Measurements from ENCODE around the gene PLA2G1B. TPM values are rescaled to one million over a fixed set of nuclear protein-coding genes. Genes with fewer than 3 reads are reported as not detected.

PLA2G1B gene
- total RNA-seq, 1 donor from 2014 or later = not detected

GRCh38 chr12:120357104-120357503 lies 29.5 kb upstream of the PLA2G1B start:
- H3K36me3 ChIP-seq = no peaks in the 10 kb centered on the region
- intact Hi-C loops (cut with DNase I) = loop anchor here (5.0 kb wide), 1 partner anchor 70 kb away; no protein-coding TSS in a partner anchor
- H3K27me3 ChIP-seq = no peaks in the 10 kb centered on the region
- no peak for DNase-seq (ENCODE audit: extremely low spot score in 2 of 2)
- H3K9me3 ChIP-seq = no peaks in the 10 kb centered on the region
- H3K4me1 ChIP-seq = peaks cover 10% of the 10 kb centered on the region
- TF ChIP-seq POLR2AphosphoS5 (IDR thresholded peaks at IDR 0.05; ENCODE audit: insufficient read depth in 1 of 2, low read depth in 1 of 2) (no peak), CTCF (IDR thresholded peaks at IDR 0.05) (no peak), POLR2A (IDR thresholded peaks at IDR 0.05) (no peak)
- H3K4me3 ChIP-seq = no peak overlapping the region
- H3K27ac ChIP-seq = no peak overlapping the region

- DNase-seq (ENCODE audit: extremely low spot score in 2 of 2) = no peak
These were observed 29.0 kb upstream of the PLA2G1B start for GRCh38 chr12:120356567-120357030.

DNA sequence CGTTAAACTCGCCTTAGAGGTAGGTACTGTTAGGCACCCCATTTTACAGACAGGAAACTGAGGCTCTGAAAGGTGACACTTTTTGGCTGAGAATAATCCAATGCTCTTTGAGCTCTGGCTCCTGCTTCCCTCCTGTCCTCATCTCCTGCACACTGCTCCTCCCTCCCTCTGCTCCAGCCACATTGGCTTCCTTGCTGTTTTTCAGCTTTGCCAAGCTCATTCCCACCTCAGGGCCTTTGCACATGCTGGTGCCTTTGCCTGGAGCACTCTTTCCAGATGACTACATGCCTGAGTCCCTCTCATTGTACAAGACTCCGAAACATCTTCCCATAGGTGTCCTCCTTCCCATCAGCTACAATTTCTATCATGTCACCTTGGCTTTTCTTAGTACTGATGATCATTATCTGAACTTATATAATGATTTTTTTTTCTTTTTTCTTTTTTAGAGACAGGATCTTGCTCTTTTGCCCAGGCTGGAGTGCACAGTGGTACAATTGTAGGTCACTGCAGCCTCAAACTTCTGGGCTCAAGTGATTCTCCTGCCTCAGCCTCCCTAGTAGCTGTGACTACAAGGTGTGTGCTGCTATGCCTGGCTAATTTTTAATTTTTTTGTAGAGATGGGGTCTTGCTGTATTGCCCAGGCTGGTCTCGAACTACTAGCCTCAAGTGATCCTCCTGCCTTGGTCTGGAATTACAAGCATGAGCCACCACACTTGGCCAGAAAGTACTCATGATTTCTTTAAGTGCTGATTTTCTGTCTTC lies 26.2 kb upstream of the PLA2G1B start:
- TF ChIP-seq POLR2A (IDR thresholded peaks at IDR 0.05) (no peak), POLR2AphosphoS5 (IDR thresholded peaks at IDR 0.05; ENCODE audit: insufficient read depth in 1 of 2, low read depth in 1 of 2) (no peak), CTCF (IDR thresholded peaks at IDR 0.05) (no peak)
- intact Hi-C loops (cut with DNase I) = no loop called here
- no peak overlapping the region for H3K27ac ChIP-seq

More at GRCh38 chr12:120356567-120357030, 29.0 kb upstream of the PLA2G1B start:
- Histone ChIP-seq H3K9me3 (no peaks in the 10 kb centered on the region), H3K4me1 (peaks cover 5% of the 10 kb centered on the region), H3K4me3 (no peak overlapping the region), H3K27me3 (no peaks in the 10 kb centered on the region), H3K27ac (no peak overlapping the region), H3K36me3 (no peaks in the 10 kb centered on the region)
- intact Hi-C loops (cut with DNase I) = loop anchor here (5.0 kb wide), 1 partner anchor 71 kb away; no protein-coding TSS in a partner anchor
- peak; percentile 69 to 86 (median 84) for TF ChIP-seq CTCF (IDR thresholded peaks at IDR 0.05)
- TF ChIP-seq POLR2A (IDR thresholded peaks at IDR 0.05) = no peak
- no peak for TF ChIP-seq POLR2AphosphoS5 (IDR thresholded peaks at IDR 0.05; ENCODE audit: insufficient read depth in 1 of 2, low read depth in 1 of 2)

DNA sequence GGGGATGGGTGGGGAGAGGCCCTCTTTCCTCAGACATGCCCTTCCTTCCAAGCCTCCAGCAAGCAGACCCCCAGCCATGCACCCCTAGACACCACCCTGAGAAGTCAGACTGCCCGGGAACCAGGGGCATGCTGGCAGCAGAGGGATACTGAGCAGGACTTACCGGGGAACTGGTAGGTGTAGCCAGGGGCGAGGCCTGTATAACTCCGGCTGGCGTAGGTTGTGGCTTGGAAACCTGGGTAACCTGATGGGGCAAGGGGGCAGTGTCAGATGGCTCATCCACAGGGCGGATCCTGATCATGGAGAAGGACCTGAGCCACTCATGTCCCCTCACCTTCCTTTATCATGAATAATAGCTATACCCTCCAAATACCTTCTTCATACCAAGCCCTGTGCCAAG lies 25.6 kb upstream of the PLA2G1B start:
- intact Hi-C loops (cut with DNase I) = no loop called here
- H3K9me3 ChIP-seq = no peaks in the 10 kb centered on the region
- H3K27me3 ChIP-seq = no peaks in the 10 kb centered on the region
- DNase-seq (ENCODE audit: extremely low spot score in 2 of 2) = no peak
- no peak overlapping the region for H3K4me3 ChIP-seq
- TF ChIP-seq POLR2AphosphoS5 (IDR thresholded peaks at IDR 0.05; ENCODE audit: insufficient read depth in 1 of 2, low read depth in 1 of 2) (no peak), POLR2A (IDR thresholded peaks at IDR 0.05) (no peak), CTCF (IDR thresholded peaks at IDR 0.05) (no peak)
- no peaks in the 10 kb centered on the region for H3K4me1 ChIP-seq
- no peaks in the 10 kb centered on the region for H3K36me3 ChIP-seq
- H3K27ac ChIP-seq = no peak overlapping the region

More for the DNA sequence above, 26.2 kb upstream of the PLA2G1B start:
- Histone ChIP-seq H3K27me3 (no peaks in the 10 kb centered on the region), H3K4me1 (no peaks in the 10 kb centered on the region), H3K36me3 (no peaks in the 10 kb centered on the region), H3K9me3 (no peaks in the 10 kb centered on the region), H3K4me3 (no peak overlapping the region)
- no peak for DNase-seq (ENCODE audit: extremely low spot score in 2 of 2)

DNA sequence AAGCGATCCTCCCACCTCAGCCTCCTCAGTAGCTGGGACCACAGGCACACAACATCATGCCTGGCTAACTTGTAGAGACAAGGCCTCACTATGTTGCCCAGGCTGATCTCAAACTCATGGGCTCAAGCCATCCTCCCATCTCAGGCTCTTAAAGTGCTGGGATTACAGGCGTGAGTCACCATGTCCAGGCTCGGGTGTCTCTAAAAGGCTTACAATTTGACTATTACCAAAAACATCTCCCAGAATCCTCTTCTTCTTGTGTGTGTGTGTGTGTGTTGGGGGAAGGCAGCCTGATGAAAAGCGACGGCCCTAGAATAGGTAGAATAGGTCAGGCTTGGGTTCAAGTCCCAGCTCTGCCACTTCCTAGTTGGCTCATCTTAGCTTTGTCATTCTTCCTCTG lies 24.5 kb upstream of the PLA2G1B start:
- no peak for TF ChIP-seq POLR2AphosphoS5 (IDR thresholded peaks at IDR 0.05; ENCODE audit: insufficient read depth in 1 of 2, low read depth in 1 of 2)
- TF ChIP-seq POLR2A (IDR thresholded peaks at IDR 0.05) = no peak
- no peak for TF ChIP-seq CTCF (IDR thresholded peaks at IDR 0.05)
- H3K4me3 ChIP-seq = no peak overlapping the region
- no peaks in the 10 kb centered on the region for H3K27me3 ChIP-seq
- H3K4me1 ChIP-seq = no peaks in the 10 kb centered on the region
- intact Hi-C loops (cut with DNase I) = no loop called here
- no peaks in the 10 kb centered on the region for H3K36me3 ChIP-seq
- no peak overlapping the region for H3K27ac ChIP-seq
- DNase-seq (ENCODE audit: extremely low spot score in 2 of 2) = no peak
- no peaks in the 10 kb centered on the region for H3K9me3 ChIP-seq
